Retinal pigment epithelial cell (primary cell): ENCODE results near the gene OPTN.

Source experiments
- DNase-seq: peaks from one replicate; pipeline ENCODE4 v3.0.0-alpha.2; 2010; ENCODE audit warnings: low read depth
- H3K4me3 ChIP-seq: 2 replicates; pipeline ENCODE4 v1.5.1; 2011; ENCODE audit warnings: mild to moderate bottlenecking, low read length, control low read depth, moderate library complexity
- TF ChIP-seq, protein P1 (sequence below): conservative IDR thresholded peaks from 2 replicates; pipeline ENCODE4 v1.5.1; 2011; ENCODE audit warnings: low read depth, low read length, control low read depth, inconsistent platforms

OPTN gene

GRCh38 chr10:13182424-13182823 lies 82.5 kb downstream of the OPTN start:
- TF ChIP-seq, protein P1, sequence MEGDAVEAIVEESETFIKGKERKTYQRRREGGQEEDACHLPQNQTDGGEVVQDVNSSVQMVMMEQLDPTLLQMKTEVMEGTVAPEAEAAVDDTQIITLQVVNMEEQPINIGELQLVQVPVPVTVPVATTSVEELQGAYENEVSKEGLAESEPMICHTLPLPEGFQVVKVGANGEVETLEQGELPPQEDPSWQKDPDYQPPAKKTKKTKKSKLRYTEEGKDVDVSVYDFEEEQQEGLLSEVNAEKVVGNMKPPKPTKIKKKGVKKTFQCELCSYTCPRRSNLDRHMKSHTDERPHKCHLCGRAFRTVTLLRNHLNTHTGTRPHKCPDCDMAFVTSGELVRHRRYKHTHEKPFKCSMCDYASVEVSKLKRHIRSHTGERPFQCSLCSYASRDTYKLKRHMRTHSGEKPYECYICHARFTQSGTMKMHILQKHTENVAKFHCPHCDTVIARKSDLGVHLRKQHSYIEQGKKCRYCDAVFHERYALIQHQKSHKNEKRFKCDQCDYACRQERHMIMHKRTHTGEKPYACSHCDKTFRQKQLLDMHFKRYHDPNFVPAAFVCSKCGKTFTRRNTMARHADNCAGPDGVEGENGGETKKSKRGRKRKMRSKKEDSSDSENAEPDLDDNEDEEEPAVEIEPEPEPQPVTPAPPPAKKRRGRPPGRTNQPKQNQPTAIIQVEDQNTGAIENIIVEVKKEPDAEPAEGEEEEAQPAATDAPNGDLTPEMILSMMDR: no peak
- no peak overlapping the region for H3K4me3 ChIP-seq
- no peak for DNase-seq

DNA sequence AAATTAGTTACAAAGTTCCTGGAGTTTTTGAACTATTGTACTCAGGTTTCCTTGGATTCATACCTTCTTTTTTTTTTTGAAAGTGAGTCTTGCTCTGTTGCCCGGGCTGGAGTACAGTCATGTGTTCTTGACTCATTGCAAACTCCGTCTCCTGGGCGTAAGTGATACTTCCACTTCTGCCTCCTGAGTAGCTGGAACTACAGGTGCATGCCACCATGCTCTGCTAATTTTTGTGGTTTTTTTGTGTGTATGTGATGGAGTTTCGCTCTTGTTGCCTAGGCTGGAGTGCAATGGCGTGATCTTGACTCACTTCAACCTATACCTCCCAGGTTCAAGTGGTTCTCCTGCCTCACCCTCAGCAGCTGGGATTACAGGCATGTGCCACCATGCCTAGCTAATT lies 83.7 kb downstream of the OPTN start:
- H3K4me3 ChIP-seq: no peak overlapping the region
- TF ChIP-seq, protein P1: no peak
- no peak for DNase-seq

GRCh38 chr10:13184276-13184675 lies 84.3 kb downstream of the OPTN start:
- H3K4me3 ChIP-seq: no peak overlapping the region
- no peak for DNase-seq
- TF ChIP-seq, protein P1: no peak

DNA sequence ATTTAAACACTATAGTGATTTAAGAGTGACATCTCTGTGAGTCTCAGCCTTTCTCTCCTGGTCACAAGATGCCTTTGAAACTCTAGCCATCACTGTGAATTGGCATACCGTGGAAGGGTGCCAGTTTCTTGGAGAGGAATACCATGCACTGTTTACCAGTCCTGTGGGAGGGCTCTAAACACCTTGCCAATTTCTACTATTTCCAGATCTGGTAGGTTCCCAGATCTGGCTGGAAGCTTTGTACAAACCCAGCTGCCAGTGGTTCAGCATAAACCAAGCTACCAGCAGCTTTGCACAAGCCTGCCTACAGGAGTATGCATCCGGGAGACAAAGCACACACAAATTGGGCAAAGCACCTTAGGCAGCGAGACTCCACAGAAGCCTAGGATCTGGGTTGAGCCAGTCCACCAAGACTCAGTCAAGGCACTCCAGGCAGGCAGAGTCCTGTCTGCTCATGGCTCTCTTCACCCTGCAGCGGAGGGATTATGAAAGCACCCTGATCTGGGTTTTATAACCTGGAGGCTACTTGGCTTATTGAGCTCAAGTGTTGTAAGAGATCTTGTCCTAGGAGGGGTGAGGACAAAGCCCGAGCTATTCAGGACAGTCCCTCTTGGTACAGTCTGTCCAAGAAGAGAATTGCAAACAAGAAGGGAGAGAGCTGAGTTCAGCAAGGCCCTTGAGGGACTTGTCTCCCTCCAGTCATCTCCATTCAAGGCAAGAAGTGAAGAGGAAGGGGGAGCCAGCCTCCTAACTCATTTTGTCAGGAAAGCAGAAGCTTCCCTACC lies 85.0 kb downstream of the OPTN start:
- peak; percentile 11 for DNase-seq
- TF ChIP-seq, protein P1: no peak
- H3K4me3 ChIP-seq: no peak overlapping the region

DNA sequence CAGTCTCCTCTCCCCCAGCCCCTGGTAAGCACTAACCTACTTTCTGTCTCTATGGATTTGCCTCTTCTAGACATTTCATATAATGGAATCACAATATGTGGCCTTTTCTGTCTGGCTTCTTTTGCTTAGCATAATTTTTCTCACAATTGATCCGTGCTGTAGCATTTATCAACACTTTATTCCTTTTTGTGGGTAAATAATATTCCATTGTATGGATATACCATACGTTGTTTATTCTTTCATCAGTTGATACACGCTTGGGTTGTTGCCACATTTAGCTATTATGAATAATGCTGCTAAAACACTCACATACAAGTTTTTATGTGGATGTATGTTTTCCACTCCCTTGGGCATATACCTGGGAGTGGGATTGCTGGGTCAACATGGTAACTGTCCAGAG lies 87.2 kb downstream of the OPTN start:
- TF ChIP-seq, protein P1: no peak
- H3K4me3 ChIP-seq: no peak overlapping the region
- DNase-seq: no peak
